HG02970 (cell line): Measurements from ENCODE around the gene KIF26B.

Experiments used
- ATAC-seq: cut with Tn5 transposase; IDR thresholded peaks from one replicate; pipeline ENCODE4 v1.9.1; 2021; ENCODE audit warnings: mild to moderate bottlenecking, moderate library complexity, moderate number of reproducible peaks; ENCODE audit not compliant: unreplicated experiment, low FRiP score

Gene KIF26B

DNA sequence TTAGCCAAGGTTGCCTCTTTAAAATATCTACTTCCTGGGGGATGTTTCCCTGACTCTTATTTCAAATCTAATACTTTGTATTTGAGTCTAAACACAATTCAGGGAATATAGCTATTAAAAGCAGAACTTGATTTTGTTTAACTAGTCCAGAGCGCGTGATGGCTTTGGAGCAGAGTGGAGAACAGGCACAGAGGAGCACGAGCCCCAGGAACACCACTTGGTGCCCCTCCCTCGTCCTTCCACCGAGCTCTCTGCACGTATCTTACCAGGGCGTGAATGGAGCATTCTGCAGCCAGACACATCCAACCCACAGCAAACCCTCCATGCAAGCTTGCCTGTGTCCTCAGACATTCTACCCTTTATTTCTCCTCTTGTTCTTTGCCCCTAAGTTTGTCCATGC lies 14.1 kb downstream of the KIF26B start:
- ATAC-seq: no peak

DNA sequence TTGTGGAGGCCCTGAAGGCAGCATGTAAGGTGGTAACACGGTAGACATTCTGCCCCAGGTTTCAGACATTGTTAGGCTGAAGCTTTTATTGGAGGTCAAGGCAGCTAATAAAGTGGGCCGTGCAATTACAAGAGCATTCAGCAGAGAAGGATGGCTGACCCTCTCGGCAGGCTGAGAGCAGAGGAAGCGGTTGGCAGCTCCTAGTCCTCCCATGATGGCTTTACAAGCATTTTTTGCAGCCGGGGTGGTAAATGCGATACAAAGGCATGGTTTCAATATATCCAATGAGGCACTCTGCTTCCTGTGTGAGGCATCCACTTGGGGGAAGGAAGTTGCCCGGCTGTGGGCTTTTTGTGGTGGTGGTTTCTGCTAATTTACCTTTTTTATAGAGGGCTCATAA lies 14.6 kb downstream of the KIF26B start:
- ATAC-seq: no peak

DNA sequence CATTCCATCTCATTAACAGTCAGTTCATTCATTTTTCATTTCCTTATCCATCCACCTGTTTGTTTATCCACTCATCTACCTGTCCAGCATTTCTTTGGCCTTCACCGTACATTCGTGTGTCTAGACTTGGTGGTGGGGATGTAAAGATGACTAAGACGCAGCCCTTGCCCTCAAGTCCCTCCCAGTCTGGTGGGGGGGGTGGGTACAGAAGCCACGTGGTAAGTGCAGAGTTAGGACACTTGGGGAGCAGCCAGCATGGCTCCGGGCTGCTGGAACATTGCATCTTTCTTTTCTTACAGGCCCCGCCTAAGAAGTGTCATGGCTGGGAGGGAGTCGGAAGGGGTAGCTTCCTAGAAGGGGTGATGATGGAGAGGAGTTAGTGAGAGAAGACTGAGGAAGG lies 17.2 kb downstream of the KIF26B start:
- ATAC-seq: no peak

DNA sequence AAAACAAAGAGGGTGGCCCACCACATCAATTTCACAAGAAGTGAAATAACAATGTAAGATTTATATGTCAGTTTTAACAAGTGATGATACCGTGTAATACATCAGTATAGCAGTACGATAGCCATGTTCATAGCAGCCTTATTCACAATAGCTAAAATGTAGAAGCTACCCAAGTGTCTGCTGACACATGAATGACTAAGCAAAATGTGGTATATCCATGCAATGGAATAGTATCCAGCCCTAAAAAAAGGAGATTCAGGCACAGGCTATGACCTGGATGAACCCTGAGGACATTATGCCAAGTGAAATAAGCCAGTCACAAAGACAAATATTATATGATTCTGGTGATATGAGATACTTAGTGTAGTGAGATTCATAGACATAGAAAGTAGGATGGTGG lies 18.0 kb downstream of the KIF26B start:
- ATAC-seq: no peak

DNA sequence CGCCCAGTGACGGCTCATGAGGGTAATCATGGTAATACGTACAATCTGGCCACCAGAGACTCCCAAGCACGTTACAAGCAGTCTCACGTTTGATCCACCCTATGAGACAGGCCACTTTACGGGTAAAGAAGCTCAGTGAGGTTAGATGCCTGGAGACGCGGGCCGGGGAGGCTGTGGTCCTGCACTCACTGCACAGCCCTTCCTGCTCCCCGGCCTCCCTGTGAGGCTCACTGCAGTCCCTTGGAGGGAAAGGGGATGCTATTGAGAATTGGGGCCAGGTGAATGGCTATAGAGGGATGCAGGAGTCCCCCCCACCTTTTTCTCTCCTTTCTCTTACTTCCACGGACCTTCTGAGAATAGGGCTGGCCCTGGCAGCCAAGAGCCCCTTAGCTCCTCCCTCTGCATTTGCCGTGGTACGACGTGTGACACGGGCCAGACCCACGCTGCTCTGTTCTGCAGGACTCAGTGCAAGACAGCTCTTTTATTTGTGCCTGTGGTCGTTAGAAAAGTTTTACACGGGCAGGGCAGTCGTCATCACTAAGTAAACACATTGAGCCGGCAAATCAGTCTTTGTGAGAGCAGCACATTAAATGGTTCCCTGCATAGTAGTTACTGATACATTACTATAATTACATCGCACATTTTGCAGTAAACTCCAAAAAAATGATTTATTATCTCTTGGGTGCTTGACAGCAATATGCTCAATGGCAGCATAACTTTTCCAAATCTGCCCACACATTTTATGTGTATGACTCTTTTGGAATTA lies 18.8 kb downstream of the KIF26B start:
- ATAC-seq: no peak

DNA sequence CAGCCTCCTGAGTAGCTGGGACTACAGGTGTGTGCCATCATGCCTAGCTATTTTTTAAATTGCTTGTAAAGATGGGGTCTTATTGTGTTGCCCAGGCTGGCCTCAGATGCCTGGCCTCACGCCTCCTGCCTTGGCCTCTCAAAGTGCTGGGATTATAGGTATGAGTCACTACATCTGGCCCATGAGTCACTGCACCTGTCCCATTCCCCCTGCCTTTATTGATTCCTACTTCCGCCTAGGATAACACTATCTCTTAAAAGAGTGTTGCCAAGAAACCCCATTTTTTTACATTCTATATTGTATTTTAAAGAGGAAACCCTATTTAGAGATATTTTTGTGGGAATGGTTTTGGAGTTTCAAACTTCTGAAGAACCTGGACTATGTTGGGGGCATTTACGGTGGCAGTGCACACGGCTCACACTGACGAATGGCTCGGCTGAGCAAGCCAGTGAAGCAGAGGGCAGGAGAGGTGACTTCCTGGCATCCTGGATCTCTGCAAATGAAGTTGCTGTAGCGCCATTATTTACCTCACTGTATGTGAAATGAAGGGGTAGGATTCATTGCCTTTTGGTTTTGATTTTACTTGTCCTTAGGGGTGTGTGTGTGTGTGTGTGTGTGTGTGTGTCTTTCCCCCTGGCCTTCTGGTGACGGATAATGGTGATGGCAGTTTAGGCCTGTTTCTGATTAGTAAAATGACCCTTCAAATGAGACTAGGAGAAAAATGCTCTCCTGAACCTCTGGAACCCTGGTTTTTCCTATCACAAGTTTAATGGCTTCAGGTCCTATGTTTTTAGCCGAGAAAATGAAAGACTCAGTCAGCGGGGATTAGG lies 22.5 kb downstream of the KIF26B start:
- no peak for ATAC-seq

DNA sequence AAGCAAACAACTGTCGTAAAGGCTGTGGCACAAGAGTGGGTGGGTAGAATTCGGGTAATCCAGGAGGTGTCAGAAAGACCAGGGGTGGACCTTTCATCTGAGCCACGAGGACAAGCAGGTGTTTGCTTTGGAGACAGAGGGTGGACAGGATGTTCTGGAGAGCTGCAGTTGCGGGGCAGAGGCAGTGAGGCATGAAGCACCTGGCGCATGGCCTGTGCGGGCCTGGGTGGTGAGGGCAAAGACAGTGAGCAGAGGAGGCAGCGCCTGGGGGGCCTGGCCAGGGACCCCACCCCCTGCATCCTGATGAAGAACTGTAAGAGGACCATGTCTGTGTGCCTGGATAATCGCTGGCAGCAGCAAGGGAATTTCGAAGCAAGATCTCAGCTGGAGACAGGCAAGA lies 24.9 kb downstream of the KIF26B start:
- no peak for ATAC-seq

DNA sequence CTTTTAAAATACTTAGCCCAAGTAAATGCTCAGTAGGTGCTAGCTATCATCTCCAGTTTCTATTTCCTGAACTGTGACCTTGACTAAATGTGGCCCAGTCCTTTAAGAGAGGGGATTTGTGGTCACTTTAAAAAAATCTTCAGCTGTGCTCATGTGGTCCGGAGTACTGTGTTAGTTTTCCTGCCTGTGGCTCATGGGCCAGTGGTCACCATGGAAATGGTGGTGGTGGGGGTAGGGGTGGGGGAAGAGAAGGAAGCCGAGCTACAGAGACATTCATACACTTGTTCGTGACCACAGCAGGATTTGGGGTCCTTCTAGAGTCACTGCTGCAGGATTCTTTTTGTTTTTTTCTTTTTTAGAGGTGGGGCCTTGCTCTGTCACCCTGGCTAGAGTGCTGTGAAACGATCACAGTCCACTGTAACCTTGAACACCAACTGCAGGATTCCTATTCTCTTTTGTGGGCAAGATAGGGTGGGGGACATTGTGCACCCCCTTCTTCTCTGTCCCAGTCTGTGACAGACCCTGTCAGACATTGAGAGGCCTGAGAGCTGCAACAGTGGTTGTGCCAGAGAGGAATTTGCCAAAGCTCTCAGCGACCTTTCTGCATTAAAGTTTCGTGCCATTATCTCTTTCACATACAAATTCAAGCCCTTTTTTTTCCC lies 25.8 kb downstream of the KIF26B start:
- ATAC-seq: no peak

DNA sequence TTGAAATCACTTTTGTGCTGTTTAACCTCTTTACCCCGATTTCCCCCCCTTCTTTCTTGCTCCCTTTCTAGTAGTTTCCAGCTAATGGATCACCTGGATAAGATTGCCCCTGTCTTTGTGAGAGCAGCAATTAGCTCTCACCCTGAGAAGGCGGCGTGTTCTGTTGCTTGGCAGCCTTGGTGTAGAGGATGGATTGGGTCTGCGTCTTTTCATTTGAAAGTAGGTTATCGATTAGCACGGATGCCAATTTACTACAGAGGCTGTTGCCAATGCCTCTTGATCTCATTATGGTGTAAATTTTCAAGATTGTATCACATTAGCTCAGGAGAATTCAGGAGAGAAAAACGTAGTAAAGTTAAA lies 26.4 kb downstream of the KIF26B start:
- no peak for ATAC-seq

DNA sequence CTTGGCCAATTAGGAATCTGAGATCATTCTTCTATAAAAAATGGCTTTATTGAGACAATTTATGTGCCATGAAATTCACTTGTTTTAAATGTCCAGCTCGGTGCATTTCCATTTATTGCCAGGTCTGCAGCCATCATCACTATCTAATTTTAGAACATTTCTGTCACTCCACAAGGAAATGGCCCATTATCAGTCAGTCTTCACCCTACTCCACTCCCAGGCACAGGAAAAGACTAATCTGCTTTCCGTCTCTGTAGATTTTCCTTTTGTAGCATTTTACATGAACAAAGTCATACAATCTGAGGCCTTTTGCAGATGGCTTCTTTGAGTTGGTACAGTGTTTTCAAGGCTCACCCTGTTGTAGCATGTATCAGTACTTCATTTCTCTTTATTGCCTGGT lies 27.2 kb downstream of the KIF26B start:
- ATAC-seq: no peak

DNA sequence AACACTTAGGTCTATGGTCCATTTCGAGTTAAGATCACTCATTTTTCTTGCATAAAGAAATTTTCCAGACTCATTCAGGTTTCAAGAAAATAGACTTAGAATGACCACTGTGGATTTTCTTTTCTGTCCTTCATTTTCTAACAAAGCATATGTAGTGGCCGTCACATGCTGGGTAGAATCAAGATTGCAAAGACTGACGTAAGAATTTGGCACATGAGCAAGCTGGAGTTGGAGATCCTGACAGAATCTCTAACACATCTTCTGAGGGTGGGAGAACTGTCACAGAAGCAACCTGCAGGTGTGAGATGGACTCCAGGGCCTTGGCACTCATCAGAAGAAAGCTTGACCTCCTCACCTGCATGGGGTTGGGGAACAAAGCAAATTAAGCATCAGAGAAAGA lies 28.6 kb downstream of the KIF26B start:
- no peak for ATAC-seq

DNA sequence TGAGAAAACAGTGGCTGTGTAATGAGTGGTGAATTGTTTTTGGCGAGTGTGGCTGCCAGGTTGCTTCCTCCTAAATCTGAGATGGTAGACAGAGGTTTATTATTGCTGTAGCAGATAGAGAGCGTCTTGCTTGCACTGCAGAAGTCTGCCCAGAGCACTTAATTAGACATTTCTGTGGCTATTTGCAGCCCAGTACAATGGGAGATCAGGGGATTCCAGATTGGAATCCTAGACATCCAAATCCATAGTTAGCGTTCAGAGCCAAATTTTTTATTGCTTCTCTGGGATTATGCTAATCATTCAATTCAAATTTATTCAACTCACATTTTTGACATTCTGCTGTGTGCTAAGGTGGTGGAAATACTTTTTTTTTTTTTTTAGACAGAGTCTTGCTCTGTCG lies 30.0 kb downstream of the KIF26B start:
- no peak for ATAC-seq

DNA sequence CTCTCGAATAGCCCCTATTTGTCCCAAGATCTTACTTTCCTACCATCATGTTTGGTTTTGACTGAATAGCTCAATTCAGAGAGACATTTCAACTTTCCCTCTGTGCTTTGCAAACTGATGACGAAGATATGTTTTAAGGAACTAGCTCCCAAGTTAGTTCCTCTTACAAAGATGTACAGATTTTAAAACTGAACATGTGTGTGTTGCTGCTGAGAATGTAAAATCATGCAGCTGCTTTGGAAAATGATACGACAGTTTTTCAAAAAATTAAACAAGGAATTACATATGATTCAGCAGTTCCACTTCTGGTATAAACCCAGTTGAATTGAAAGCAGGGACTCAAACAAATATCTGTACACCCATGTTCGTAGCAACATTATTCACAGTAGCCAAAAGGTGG lies 33.6 kb downstream of the KIF26B start:
- ATAC-seq: no peak

DNA sequence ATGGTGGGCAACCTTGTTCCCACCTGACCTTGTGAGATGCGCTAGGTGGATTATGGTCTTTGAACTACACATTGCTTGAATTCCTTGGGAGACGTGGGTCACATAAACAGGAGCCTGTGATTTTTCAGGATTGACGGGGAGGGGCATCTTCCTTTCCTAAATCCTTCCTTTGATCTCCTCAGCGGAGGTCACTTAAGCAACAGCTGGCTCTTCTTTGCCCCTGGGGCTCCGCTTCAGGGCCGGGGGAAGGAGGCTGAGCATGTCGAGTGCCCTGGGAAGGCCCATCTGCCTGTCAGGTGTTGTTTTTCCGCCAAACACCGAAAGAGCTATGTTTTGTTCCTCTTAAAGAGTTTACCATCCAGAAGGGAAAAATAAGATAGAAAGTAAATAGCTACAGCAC lies 40.6 kb downstream of the KIF26B start:
- ATAC-seq: no peak

DNA sequence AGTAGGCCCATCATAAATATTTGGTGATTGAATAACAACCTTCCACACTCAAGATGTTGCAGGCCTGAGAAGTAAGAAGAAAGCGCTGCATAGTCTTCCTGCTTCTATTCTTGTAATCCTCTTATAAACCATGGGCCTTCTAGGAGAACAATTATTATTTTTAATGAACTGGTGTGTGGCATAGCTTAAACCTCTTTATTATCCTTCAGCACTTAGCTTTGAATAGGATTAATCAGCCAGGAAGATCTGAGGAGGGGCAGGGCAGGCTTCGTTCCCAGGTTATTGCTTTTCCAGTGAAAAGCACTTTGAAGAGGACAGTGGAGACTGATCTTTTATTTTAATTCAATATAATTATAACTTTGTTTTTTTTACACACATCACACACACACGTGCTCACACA lies 42.3 kb downstream of the KIF26B start:
- no peak for ATAC-seq

DNA sequence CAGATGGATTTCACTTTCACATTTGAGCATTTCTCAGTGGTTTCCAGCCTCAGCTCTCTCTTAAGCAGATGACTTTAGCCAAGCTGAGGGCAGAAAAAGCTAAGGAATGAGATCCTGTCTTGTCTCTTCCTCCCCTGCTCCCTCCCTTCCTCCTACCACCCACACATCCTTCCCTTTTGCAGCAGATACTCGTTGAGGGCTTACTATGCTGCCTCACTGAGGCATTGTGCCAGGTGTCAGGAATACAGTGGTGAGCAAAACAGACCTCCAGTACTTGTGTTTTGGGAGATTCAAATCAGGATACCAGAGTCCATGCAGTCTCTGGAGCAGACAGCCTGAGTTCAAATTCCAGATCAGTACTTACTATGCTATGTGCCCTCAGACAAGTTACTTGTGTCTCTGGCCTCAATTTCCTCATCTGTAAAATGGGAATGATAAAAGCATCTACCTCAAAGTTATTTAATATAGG lies 43.2 kb downstream of the KIF26B start:
- ATAC-seq: no peak

DNA sequence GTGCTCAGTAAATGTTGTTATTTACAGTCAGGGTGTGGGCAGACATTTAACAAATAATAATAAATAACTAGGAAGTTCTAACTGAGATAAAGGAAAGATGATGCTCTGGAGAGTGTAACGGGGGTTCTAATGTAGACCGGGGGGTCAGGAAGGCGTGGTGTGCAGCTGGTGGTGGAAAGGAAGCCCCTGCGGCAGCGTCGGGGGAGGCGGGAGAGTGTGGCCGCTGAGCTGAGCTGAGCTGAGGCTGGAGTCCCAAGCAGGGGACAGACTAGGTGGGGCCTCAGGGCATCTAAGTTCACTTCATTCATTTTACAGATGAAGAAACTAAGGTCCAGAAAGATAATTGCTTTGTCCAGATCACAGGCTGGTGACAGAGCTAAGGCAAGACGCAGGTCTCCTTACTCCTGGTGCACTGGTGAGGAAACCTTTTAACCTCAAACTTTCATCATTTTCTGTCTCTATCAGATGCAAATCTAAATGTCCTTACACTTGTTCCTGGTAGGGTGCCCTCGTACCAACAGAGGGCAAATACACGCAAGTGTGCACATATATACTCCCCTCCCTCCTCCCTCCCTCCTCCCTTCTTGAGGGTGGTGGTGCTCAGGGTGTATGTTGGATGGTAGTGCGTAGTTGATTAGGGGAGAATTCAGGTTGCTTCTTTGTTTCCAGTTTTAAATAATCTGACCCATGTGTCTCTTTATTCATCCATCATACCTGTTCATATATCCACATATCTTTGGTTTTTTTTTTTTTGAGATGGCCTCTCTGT lies 44.1 kb downstream of the KIF26B start:
- no peak for ATAC-seq

DNA sequence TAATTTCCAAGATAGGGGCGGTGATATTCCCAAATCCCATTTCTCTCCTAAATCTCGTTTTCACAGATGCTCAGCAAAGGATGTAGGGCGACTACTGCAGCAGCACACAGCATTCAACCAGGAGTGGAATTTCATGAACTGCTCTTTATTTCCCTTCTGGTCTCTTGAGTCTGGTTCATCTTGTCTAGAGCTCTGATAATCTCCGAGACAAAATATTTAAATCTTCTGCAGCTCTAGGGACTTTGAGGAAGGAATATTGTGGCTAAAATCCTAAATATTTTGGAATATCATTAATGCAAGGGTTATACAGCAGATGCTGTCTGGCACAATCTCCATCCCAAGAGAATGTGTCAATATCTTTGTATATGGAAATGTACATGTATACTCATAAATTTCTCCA lies 45.4 kb downstream of the KIF26B start:
- no peak for ATAC-seq

DNA sequence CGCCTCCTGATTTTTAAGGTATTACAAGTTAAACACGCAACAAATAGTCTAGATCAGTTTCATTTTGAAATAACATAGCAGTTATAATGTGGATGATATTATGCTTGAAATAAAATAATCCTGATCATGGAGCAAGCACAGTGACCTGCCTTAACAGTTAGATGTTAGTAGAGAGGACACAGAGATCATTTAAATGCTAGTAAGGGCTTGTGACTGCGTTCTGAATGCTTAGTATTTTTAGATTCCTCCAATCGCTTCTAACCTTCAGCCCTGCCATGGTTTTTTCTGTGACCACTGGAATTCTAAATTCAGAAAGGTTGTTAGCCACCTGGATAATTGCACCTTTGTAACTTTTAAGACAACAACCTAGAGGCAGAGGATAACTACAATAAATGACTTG lies 46.4 kb downstream of the KIF26B start:
- no peak for ATAC-seq

DNA sequence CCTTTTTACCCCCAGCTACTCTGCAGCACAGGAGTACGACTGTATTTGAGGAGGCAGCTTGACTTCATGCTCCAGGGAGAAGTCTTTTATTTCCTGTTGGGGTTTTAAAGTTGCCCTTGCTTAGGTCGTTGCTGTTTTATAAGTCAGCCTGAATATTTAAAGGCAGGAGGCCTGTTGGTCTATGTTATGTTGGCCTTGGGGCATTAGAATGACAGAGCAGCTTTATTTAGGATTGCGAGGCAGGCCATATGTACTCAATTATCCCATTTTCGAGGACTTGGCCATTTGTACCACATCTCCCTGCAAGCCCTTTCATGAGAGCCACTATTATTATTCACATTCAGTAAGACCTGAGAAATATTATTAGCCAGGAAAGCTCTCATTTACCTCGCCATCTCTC lies 47.0 kb downstream of the KIF26B start:
- ATAC-seq: no peak

DNA sequence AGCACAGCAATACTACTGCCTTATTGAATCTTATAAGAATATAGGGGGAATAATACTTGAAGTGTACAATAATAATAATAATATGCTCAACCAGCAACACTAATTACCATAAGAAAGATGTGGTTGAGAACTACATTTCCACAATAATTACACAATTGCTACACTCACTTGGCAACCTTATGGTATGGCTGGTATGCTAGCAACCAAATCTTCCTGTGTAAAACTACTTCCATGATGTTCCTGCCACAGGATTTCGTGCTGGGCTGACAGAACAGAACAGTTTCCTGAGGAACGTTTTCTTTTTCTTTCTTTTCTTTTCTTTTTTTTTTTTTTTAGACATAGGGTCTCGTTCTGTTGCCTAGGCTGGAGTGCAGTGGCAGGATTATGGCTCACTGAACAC lies 50.6 kb downstream of the KIF26B start:
- no peak for ATAC-seq
